Measurements from ENCODE around the gene ZMYND12. TPM values are rescaled to one million over a fixed set of nuclear protein-coding genes. Genes with fewer than 3 reads are reported as not detected.
"Not testable (repeated sequence)": the region's sequence is repeated elsewhere in the genome, so short reads cannot be mapped to it uniquely, and the experiment has no call there.

The ZMYND12 gene
- 0.17 and 0.28 TPM in 2 replicates for total RNA-seq (2021)
- percentile 18 among the genes with signal in this experiment for Bru-seq, nascent RNA
- percentile 6 among the genes with signal in this experiment for BruChase-seq, experiment 1, labeled RNA remaining after a 2-hour chase
- not detected for BruChase-seq, experiment 2, labeled RNA remaining after a 6-hour chase
- long read RNA-seq, result 0 reads

GRCh38 chr1:42456010-42456753, at the start of gene ZMYND12, which contains the start of gene PPCS:
ZMYND12 (minus strand) TSS chr1:42456022; CDS start chr1:42455997, 25 bp downstream.
PPCS (plus strand) TSS chr1:42456543; CDS start chr1:42456566, 23 bp downstream.
- TF ChIP-seq, protein P1, sequence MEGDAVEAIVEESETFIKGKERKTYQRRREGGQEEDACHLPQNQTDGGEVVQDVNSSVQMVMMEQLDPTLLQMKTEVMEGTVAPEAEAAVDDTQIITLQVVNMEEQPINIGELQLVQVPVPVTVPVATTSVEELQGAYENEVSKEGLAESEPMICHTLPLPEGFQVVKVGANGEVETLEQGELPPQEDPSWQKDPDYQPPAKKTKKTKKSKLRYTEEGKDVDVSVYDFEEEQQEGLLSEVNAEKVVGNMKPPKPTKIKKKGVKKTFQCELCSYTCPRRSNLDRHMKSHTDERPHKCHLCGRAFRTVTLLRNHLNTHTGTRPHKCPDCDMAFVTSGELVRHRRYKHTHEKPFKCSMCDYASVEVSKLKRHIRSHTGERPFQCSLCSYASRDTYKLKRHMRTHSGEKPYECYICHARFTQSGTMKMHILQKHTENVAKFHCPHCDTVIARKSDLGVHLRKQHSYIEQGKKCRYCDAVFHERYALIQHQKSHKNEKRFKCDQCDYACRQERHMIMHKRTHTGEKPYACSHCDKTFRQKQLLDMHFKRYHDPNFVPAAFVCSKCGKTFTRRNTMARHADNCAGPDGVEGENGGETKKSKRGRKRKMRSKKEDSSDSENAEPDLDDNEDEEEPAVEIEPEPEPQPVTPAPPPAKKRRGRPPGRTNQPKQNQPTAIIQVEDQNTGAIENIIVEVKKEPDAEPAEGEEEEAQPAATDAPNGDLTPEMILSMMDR (conservative IDR thresholded peaks at IDR 0.05; ENCODE audit: low read depth, low read length), result no peak
- no peak for TF ChIP-seq EZH2 (IDR thresholded peaks at IDR 0.05; ENCODE audit: borderline replicate concordance, low read depth, low read length, poor library complexity, severe bottlenecking)
- H3K4me3 ChIP-seq (ENCODE audit: low read depth, low read length, poor library complexity, severe bottlenecking), result peak within 1 kb of the TSS; percentile 72
- H3K27me3 ChIP-seq (replicated peaks; ENCODE audit: insufficient read depth, low read depth, low read length, poor library complexity), result peaks cover 6% of the 10 kb centered on the region
- intact Hi-C loops (cut with micrococcal nuclease; ENCODE audit: unreplicated experiment), result no loop called here
- no TSS peak for BruUV-seq (replicated peaks)
- H3K9me3 ChIP-seq (ENCODE audit: low read depth, low read length, poor library complexity, severe bottlenecking), result no peaks in the 10 kb centered on the region
- H3K4me1 ChIP-seq (ENCODE audit: insufficient read depth, low read length, poor library complexity, severe bottlenecking), result peaks cover 8% of the 10 kb centered on the region
- ChIA-PET POLR2A (ENCODE audit: low non-redundant PET) (no interaction called here), CTCF (no interaction called here)
- H3K27ac ChIP-seq (ENCODE audit: low read depth, low read length, poor library complexity, severe bottlenecking), result peak within 1 kb of the TSS; percentile 84
- peaks cover 22% of the 10 kb centered on the region for H3K36me3 ChIP-seq (ENCODE audit: insufficient read depth, low read length, poor library complexity, severe bottlenecking)
- DNase-seq (ENCODE audit: low spot score), result peak; percentile 87

- DNase-seq (ENCODE audit: low spot score), result no peak
- TF ChIP-seq, protein P1 (conservative IDR thresholded peaks at IDR 0.05; ENCODE audit: low read depth, low read length), result no peak
- TF ChIP-seq EZH2 (IDR thresholded peaks at IDR 0.05; ENCODE audit: borderline replicate concordance, low read depth, low read length, poor library complexity, severe bottlenecking), result no peak
- ChIA-PET POLR2A (ENCODE audit: low non-redundant PET) (no interaction called here), CTCF (no interaction called here)
- no peaks in the 10 kb centered on the region for H3K27me3 ChIP-seq (replicated peaks; ENCODE audit: insufficient read depth, low read depth, low read length, poor library complexity)
- no peaks in the 10 kb centered on the region for H3K4me1 ChIP-seq (ENCODE audit: insufficient read depth, low read length, poor library complexity, severe bottlenecking)
- no peak overlapping the region for H3K27ac ChIP-seq (ENCODE audit: low read depth, low read length, poor library complexity, severe bottlenecking)
- no peak overlapping the region for H3K4me3 ChIP-seq (ENCODE audit: low read depth, low read length, poor library complexity, severe bottlenecking)
- H3K36me3 ChIP-seq (ENCODE audit: insufficient read depth, low read length, poor library complexity, severe bottlenecking), result no peaks in the 10 kb centered on the region
- no TSS peak for BruUV-seq (replicated peaks)
- intact Hi-C loops (cut with micrococcal nuclease; ENCODE audit: unreplicated experiment), result no loop called here
- peaks cover 41% of the 10 kb centered on the region for H3K9me3 ChIP-seq (ENCODE audit: low read depth, low read length, poor library complexity, severe bottlenecking)
Measured at GRCh38 chr1:42504535-42505128, 48.8 kb upstream of the ZMYND12 start.

GRCh38 chr1:42502031-42502430, 46.2 kb upstream of the ZMYND12 start:
- H3K27me3 ChIP-seq (replicated peaks; ENCODE audit: insufficient read depth, low read depth, low read length, poor library complexity); intact Hi-C loops (cut with micrococcal nuclease; ENCODE audit: unreplicated experiment); DNase-seq (ENCODE audit: low spot score); H3K36me3 ChIP-seq (ENCODE audit: insufficient read depth, low read length, poor library complexity, severe bottlenecking); CTCF ChIA-PET; H3K4me1 ChIP-seq (ENCODE audit: insufficient read depth, low read length, poor library complexity, severe bottlenecking); H3K27ac ChIP-seq (ENCODE audit: low read depth, low read length, poor library complexity, severe bottlenecking); H3K4me3 ChIP-seq (ENCODE audit: low read depth, low read length, poor library complexity, severe bottlenecking); POLR2A ChIA-PET (ENCODE audit: low non-redundant PET); BruUV-seq (replicated peaks): not testable (repeated sequence)
- peaks cover 29% of the 10 kb centered on the region for H3K9me3 ChIP-seq (ENCODE audit: low read depth, low read length, poor library complexity, severe bottlenecking)

Data from A673 (cell line).